ENCODE results near the gene PRKCG.
"Not testable (repeated sequence)": the region's sequence is repeated elsewhere in the genome, so short reads cannot be mapped to it uniquely, and the experiment has no call there.

PRKCG gene

DNA sequence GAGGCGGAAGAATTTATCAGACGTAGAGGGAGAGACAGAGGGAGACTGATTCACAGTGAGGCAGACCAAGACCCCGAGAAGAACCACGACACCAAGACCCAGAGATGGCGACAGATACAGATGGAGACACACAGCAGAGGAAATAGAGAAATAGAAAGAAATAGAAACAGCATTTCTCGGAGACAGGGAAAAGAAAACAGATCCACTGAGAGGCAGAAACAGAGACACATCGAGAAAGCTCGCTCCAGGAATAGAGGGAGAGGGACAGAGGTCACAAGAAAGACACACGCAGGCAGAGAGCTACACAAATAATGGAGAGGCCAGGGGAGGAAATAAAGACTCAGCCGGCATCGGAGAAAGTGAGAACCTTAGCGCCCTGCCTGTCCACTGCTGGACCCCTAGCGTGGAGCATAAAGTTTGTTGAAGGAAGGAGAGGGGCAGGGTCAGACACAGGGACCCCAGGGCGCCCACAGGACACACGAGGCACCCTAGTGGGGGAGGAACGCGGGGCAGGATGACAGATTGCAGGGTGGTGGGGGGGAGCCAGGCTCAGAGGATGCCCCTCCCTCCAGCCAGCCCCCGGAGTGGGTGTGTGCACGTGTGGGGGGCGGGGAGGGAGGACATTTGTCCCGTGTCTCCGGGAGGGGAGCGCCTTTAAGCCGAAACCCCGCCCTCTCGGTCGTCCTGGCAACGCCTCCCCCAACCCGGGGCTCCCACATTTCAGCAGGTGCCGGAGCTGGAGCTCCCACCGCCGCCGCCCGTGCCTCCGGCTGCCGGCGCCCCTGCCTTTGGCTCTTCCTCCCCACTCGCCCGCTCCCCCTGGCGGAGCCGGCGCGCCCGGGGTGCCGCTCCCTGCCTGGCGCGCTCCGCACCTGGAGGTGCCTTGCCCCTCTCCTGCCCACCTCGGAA is at the start of gene PRKCG:
TSS of gene PRKCG (plus strand) at position 716 of the 909 bp plus-strand sequence. CDS start 298 bp downstream, outside the sequence.
- DNase-seq: peak; percentile 26 to 74 (median 44)

DNA sequence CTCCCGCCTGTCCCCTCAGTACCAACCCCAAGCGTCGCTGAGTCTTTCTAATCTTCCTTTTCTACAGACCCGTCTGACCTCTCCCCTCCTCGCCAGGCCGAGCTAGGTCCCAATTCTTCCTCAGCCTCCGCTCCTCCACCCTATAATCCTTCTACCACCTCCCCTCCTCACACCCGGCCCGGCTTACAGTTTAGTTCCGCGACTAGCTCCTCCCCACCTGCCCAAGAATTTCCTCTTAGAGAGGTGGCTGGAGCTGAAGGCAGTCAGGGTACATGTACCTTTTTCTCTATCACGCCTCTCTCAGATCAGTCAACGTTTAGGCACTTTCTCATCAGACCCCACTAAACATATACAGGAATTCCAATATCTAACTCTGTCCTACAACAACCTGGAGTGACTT is 49.1 kb upstream of the PRKCG start:
- not testable (repeated sequence) for DNase-seq

DNA sequence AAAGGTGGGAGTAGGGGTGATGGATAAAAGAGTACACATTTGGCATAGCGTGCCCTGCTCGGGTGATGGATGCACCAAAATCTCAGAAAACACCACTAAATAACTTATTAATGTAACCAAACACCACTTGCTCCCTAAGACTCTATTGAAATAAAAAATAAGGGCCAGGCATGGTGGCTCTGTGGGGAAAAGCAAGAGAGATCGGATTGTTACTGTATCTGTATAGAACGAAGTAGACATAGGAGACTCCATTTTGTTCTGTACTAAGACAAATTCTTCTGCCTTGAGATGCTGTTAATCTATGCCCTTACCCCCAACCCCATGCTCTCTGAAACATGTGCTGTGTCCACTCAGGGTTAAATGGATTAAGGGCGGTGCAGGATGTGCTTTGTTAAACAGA is 43.6 kb upstream of the PRKCG start:
- DNase-seq: not testable (repeated sequence)

DNA sequence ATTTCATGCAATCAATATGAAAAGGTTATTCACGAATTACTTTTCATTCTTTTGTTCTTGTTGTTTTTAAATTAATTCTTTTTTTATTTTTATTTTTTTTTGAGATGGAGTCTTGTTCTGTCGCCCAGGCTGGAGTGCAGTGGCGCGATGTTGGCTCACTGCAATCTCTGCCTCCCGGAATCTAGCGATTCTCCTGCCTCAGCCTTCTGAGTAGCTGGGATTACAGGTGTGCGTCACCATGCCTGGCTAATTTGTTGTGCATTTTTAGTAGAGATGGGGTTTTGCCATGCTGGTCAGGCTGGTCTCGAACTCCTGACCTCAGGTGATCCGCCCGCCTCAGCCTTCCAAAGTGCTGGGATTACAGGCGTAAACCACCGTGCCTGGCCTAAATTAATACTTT is 41.8 kb upstream of the PRKCG start:
- not testable (repeated sequence) for DNase-seq

DNA sequence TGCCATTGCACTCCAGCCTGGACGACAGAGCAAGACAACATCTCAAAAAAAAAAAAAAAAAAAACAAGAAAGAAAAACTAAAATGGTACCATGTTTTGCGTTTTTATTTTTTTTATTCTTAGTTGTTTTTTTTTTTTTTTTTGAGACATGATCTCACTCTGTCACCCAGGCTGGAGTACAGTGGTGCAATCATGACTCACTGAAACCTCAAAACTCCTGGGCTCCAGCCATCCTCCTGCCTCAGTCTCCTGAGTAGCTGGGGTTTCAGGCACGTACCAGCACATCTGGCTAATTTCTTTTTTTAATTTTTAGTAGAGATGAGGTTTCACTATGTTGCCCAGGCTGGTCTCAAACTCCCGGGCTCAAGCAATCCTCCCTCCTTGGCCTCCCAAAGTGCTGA is 41.1 kb upstream of the PRKCG start:
- DNase-seq: peak; percentile 73 to 81 (median 81)

DNA sequence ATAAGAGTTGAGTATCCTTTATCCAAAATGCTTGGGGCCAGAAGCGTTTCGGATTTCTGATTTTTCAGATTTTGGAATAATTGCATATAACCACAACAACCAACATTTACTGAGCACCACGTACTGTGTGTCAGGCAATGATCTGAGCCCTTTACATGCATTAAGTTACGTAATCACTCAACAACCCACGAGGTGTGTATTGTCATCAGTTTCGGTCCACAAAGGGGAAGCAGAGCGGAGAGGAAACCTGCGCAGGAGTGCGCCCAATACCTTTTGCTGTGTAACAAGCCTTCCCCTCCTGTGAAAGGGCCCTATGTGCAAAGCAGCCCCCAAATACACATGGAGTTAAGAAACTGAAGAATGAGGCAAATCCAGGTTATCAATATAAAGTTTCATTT is 37.1 kb upstream of the PRKCG start:
- peak; percentile 79 to 86 (median 82) for DNase-seq

DNA sequence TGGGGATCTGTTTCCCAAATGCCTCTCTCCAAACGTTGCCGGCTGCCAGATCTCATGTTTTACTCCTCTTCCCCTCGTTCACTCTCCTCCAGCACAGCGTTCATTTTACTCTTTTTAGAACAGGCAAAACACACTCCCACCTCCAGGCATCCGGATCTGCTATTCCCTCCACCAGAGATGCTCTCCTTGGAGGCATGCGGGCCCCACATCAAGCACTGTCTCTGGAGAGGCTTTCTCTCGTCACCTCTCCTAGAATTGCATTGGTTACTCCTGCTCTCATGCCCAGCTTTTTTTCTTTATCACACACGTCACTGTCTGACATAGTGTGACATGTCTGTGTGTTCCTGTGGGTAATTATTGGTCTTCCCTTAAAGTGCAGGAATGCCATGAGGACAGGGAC is 34.4 kb upstream of the PRKCG start:
- no peak for DNase-seq

DNA sequence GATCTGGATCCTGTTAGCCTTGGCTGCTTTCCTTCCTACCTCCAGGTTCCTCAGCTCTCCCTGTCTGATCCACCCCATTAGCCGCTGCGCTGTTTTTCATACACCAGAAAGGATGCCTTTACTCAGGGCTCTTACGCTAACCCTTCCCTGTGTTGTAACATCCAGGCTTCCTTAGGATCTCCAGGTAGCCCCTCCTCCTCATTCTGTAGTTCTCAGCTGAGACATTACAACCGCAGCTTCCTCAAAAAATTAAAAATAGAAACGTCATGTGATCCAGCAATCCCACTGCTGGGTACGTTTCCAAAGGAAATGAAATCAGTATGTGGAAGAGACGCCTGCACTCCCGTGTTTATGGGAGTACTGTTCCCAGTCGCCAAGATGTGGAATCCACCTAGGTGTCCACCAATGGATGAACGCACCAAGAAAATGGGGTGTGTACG is 32.7 kb upstream of the PRKCG start:
- peak; percentile 68 to 78 (median 71) for DNase-seq

DNA sequence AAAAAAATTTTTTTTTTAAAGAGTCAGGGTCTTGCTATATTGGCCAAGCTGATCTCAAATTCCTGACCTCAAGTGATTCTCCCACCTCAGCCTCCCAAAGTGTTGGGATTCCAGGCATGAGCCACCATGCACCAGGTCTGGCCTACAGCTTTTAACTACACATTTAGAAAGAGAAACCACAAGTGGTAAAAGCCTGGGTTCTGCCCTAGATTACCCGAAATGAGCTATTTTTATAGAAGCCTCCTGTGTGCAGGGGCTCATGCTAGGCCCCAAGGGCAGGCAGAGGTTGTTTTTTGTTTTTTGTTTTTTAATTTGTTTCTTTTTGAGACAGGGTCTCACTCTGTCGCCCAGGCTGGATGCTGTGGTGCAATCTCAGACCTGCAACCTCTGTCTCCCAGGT is 28.3 kb upstream of the PRKCG start:
- DNase-seq: no peak

DNA sequence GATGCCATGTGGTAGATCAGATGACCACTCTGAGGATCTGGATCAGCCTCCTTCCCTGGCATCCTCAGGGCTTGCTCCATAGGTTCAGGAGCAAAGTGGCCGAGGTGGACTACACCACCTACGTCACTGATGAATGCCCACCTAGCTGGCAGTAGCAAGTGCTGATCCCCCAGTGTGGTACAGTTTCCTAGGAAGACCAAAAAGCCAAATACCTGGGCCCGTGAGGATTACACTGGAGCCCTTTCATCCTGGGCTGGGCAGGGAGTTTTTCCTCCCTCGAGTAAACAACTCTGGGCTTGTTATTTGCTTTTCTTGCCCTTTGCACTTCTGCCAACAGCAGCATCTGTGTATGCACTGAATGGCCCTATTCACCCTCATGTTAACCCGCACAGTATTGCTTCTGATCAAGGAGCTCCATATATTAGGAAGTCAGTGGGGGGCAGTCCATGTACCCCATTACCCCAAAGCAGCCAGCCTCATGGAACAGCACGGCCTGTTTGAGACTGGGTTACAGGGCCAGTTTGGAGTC is 17.6 kb upstream of the PRKCG start:
- no peak for DNase-seq

DNA sequence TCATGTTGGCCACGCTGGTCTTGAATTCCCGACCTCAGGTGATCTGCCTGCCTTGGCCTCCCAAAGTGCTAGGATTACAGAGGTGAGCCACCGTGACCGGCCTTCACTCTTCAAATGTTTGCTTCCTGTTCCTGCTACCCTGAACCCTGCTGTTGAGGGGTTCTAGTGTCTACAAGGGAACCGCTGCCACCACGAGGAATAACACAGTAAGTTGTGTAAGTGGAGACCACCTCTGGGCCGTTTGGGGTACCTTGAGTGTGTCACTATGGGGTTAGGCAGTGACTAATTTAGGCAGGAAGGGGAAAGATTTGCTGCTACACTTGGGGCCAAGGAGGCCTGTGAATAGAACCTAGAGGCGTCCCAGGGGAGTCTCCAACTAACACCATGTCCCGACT is 16.5 kb upstream of the PRKCG start:
- no peak for DNase-seq

DNA sequence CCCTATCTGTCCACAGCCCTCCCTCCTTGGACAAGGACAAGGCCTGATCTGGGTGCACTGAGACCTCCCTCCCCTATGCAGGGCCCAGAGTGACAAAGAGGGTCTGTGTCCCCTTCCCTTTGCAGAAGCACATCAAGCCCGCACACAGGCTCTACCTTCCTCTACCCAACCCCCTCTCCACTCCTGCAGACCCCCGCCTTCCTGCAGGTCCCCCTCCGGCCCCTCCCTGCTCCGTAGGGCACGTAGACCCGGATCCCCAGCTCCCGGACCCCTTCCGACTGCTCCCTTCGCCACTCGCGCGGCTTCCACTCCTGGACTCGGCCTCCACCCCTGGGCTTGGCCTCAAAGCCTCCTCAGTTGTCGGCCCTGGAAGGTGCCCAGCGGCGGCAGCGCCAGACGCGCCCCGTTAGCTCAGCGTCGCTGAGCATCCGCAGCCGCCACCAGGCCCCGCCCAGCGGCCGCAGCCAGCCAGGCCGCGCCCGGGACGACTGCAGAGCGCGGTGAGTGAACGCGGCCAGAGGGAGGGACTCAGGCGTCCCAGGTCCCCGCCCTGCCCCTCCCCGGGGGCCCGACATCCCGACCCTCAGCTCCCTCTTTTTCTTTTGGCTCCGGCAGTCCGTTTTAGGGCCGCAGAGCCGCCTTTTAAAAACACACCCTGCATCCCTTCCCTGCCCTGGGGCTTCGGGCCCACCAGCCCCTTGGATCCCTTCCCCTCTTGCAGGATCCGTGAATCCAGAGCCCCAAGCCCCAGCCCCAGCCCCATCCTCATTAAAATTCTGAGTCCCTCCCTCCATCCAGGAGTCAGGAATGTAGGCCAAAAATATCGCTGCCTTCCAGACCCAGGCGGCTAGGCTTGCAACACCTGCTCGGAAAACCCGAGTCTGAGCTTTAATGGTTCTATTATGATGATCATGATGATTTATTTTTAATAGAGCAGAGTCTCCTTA is 15.8 kb upstream of the PRKCG start:
- DNase-seq: peak; percentile 50 to 79 (median 62)

DNA sequence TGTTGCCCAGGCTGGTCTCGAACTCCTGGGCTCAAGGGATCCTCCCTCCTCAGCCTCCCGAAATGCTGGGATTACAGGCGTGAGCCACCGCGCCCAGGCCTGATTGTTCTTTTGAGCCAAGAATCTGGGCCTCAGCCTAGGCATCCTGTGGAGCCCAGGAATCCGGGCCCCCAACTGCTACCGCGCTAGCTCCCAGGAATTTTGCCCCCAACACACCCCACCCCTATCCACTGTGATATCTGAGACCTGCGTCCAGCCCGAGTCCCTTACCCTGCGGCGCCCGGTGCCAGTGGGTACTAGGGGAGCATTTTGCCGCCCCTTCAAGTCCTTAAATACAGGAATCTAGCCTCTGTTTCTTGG is 15.2 kb upstream of the PRKCG start:
- DNase-seq: no peak

DNA sequence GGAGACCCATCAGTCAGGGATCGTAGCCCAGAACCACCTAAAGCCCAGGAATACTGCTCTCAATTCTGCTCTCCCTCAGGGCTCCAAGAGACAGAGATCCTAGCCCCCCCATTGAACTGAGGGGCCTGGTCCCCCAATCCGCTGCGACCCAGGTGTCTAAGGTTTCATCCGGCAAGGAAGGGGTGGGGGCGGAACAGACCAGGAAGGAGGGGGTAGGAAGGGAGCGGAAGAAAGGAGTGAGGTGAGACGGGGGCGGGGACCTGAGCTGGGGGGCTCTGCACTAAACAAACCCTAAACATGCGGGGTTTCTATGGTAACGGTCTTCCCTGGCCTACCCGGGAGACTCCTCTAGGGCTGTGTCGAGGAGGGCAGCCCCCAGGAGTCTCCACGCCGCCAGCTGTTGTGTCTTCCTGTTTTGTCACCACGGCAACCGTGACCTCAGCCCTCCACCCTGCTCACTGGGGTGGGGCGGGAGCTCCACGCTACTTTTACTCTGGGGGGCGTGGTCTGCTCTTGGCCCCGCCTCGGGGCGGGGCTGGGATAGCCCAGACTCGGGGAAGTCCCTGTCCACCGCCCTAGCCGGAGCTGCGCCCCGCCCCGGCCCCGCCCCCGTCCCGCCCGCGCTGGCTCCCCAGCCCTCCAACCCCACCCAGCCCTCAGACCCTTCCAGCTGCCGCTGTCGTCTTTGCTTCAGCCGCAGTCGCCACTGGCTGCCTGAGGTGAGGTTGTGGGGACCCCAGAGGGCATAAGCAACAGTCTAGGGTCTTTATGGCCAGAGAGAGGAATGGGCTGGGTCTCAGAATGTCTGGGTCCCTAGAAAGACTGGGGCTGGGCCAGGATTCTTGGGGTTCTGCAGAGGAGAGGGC is 14.5 kb upstream of the PRKCG start, which contains the start of gene MYADM:
TSS of gene MYADM (plus strand) at position 659 of the 866 bp plus-strand sequence. CDS start 5,647 bp downstream, outside the sequence.
- DNase-seq: peak; percentile 99 to 100 (median 99)

DNA sequence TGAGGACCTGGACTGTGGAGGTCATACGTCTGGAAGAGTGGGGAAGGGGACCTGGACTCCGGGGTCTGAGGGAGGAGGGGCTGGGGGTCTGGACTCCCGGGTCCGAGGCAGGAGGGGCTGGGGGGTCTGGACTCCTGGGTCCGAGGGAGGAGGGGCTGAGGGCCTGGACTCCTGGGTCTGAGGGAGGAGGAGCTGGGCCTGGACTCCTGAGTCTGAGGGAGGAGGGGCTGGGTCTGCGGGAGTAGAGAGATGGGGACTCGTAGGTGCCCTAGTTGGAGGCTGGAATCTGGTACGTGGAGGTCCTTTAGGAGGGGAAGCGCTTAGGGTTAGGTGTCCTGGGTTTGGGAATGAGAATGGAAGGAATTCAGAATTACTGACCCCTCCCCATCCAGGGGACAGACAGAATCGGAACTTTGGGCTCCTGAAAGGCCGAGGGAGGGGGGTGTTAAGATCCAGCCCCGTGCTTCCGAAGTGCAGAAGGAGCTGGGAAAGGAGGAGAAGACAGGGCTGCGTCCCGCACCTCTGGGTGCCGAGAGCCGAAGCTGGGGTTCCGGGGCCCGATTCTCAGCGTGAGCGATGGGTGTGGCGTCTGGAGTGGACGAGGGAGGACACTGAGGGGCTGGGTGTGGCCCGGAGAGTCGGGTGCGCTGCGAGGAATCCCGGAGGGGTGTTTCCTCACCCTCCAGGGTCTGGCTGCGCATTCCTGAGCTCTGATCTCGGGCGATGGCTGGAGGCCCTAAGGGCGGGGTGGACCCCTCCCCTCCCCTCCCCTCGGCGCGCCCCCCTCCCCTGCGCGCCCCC is 13.7 kb upstream of the PRKCG start:
- peak; percentile 64 to 83 (median 65) for DNase-seq

DNA sequence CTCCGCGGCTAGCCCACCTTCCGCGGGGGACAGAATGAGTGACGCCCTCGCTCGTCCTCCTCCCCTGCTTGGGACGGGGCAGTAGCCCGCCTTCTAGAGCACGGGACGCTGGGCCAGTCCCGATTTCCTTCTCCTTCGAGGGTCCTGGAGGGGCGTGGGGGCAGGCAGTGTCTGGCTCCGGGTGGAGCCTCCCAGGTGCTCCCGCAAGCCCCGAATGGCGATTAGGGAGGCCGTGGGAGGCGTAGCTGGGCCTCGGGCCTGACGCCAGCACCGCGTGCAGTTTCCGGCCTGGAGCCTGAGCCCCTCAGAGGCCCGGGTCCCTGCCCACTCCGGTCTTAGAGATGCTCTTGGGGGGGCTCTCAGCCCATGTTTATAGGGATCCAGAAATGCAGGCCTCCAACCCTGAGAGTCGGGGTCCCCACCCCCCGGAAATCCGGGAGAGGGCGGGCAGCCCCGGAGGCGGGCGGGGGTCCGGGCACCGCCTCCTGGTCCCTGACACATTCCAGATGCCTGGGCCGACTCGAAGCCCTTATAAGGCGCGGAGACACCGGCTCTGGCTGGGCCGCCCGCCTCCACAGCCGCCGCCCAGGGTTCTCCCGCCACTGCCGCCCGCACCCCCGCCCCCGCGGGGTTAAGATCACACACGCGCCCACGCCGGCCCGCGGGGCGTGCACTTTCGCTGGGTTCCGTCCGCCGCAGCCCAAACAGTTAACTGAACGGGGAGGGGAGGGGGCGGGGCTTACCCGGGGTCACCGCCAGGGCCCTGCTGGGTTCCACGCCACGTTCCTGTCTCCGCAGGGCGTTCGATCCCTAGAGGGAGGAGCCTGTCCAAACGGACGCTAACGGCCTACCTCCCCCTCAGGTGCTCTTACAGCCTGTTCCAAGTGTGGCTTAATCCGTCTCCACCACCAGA is 12.8 kb upstream of the PRKCG start:
- DNase-seq: peak; percentile 91 to 97 (median 95)

DNA sequence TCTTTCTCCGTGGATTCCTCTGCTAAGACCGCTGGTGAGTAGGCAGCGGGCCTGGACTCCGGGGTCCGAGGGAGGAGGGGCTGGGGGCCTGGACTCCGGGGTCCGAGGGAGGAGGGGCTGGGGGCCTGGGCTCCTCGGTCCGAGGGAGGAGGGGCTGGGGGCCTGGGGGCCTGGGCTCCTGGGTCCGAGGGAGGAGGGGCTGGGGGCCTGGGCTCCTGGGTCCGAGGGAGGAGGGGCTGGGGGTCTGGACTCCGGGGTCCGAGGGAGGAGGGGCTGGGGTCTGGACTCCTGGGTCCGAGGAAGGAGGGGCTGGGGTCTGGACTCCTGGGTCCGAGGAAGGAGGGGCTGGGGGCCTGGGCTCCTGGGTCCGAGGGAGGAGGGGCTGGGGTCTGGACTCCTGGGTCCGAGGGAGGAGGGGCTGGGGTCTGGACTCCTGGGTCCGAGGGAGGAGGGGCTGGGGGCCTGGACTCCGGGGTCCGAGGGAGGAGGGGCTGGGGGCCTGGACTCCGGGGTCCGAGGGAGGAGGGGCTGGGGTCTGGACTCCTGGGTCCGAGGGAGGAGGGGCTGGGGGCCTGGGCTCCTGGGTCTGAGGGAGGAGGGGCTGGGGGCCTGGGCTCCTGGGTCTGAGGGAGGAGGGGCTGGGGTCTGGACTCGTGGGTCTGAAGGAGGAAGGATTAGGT is 12.1 kb upstream of the PRKCG start:
- not testable (repeated sequence) for DNase-seq

DNA sequence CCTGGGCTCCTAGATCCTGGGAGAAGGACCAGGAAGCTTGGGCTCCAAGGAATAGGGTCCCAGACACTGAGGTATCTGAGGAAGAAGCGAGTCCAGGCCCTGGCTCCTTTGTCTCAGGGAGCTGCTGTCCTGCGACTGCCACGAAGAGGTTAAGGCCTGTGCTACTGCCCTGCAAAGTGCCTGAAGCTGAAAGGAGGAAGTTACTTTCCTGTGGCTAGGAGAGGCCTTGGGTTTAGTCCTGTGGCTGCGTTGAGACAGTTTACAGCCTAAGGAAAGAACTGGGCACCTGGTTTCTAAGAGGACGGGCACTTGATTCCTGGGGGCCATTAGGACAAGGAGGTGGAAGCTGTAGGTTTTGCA is 11.5 kb upstream of the PRKCG start:
- DNase-seq: peak; percentile 78 to 82 (median 80)

DNA sequence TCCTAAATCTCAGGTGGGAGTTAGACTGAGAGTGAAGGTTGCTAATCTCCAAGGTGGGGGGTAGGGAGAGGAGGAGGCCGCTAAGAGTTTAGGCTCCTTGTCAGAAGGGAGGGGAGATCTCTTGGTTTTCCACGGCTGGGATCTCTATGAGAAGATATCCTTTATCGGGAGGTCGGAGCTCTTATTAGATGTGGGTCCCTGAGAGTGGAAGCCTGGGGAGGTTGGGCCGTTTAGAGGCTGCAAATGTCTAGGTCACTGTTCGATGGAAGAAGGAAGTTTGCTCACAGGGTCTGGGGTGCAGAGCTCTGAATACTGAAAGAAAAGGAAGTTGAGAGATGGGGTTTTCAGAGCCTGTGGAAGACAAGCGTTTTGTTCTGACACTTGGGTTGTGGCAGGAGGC is 10.5 kb upstream of the PRKCG start:
- peak; percentile 77 to 85 (median 84) for DNase-seq

Measured in suppressor macrophage treated with lipopolysaccharide for 1 hour (primary cell).